ENCODE results near the gene SHISA3.

The SHISA3 gene

GRCh38 chr4:42392436-42392835 lies 4.9 kb upstream of the SHISA3 start:
- DNase-seq: no peak

- no peak for DNase-seq
Measured at GRCh38 chr4:42395595-42395994, 1.7 kb upstream of the SHISA3 start.

- DNase-seq: no peak
Measured at GRCh38 chr4:42396361-42396751, 932 bp upstream of the SHISA3 start.

GRCh38 chr4:42397635-42398170 lies 415 bp downstream of the SHISA3 start:
- DNase-seq: no peak

- no peak for DNase-seq
Measured at GRCh38 chr4:42398171-42398870, 1.0 kb downstream of the SHISA3 start.

GRCh38 chr4:42398871-42399331 lies 1.6 kb downstream of the SHISA3 start:
- no peak for DNase-seq

GRCh38 chr4:42399393-42399792 lies 2.1 kb downstream of the SHISA3 start:
- no peak for DNase-seq

GRCh38 chr4:42401171-42401570 lies 3.9 kb downstream of the SHISA3 start:
- no peak for DNase-seq

GRCh38 chr4:42404001-42404400 lies 6.7 kb downstream of the SHISA3 start:
- no peak for DNase-seq

- DNase-seq: no peak
Measured at GRCh38 chr4:42410446-42410845, 13.2 kb downstream of the SHISA3 start.

- DNase-seq: no peak
Measured at GRCh38 chr4:42411803-42412202, 14.5 kb downstream of the SHISA3 start.

GRCh38 chr4:42412251-42412650 lies 15.0 kb downstream of the SHISA3 start:
- DNase-seq: no peak

GRCh38 chr4:42415281-42415680 lies 18.0 kb downstream of the SHISA3 start:
- no peak for DNase-seq

- DNase-seq: no peak
Measured at GRCh38 chr4:42416017-42416416, 18.7 kb downstream of the SHISA3 start.

GRCh38 chr4:42417550-42417949 lies 20.3 kb downstream of the SHISA3 start:
- DNase-seq: no peak

GRCh38 chr4:42420140-42420539 lies 22.9 kb downstream of the SHISA3 start:
- DNase-seq: no peak

- no peak for DNase-seq
Measured at GRCh38 chr4:42425146-42426065, 28.1 kb downstream of the SHISA3 start.

- no peak for DNase-seq
Measured at GRCh38 chr4:42428036-42428435, 30.7 kb downstream of the SHISA3 start.

- no peak for DNase-seq
Measured at GRCh38 chr4:42436928-42437565, 39.8 kb downstream of the SHISA3 start.

- DNase-seq: no peak
Measured at GRCh38 chr4:42440083-42440482, 42.8 kb downstream of the SHISA3 start.

- no peak for DNase-seq
Measured at GRCh38 chr4:42442601-42443000, 45.3 kb downstream of the SHISA3 start.

- DNase-seq: no peak
Measured at GRCh38 chr4:42445038-42445437, 47.8 kb downstream of the SHISA3 start.

- DNase-seq: no peak
Measured at GRCh38 chr4:42446823-42447222, 49.5 kb downstream of the SHISA3 start.
